Activated CD4-positive, alpha-beta T cell treated with anti-CD3 and anti-CD28 coated beads, Interleukin-10, Interleukin-2, amounts not matched to agents 100 ng/mL and 50 ng/mL, durations not matched to agents 16 hours and 8 hours (primary cell): Measurements from ENCODE around the gene NRCAM.

Experiments used
- DNase-seq: peaks from one replicate; pipeline ENCODE4 v3.0.0-alpha.2; 2020

NRCAM gene

DNA sequence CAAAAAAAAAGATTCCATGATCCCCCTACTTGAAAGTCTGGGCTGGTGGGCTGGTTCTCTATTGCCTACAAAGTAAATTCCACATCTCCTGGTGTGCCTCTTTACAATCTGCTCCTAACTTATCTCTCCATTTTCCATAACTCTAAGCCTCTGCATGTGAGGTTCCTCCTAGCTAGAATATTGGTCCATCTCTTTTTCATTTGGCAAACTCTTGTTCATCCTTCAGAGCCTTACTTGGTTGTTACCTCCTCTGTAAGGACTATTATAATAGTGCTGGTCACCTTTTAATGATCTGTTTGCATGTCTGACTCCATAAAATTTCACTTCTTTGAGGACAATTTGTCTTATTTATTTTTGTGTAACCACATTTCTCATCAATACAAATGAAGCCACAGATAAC lies 1.6 kb upstream of the NRCAM start:
- no peak for DNase-seq

DNA sequence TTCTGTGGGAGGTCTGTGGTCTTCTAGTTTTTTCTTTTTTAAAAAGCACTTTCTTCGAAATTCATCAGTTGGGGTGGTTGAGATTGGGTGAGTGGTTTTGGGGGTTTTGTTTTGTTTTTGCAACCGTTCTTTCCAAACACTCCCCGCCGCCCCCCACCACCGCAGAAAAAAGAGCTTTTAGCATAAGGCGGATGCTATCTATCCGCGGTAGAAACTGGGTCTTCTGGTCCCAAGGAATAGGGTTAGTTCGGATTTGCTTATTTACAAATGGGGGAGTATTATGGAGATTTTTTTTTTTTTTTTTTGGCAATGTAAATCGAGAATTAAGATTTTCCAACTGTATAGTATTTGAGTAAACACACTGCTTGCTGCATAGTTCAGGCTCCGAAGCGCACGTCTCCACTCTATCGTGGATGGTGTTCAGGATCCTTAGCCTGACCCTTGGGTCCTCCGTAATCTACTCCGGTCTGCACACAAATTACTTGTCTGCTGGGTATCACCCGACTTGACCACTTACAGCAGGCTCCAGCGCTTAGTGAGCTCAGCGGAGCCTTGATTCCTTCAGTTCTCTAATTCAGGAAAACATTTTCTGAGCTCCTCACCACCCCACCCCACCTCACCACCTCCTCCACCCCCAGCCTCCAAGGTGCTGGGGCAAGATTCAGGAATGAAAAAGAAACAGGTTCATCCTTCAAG lies 757 bp upstream of the NRCAM start:
- no peak for DNase-seq

DNA sequence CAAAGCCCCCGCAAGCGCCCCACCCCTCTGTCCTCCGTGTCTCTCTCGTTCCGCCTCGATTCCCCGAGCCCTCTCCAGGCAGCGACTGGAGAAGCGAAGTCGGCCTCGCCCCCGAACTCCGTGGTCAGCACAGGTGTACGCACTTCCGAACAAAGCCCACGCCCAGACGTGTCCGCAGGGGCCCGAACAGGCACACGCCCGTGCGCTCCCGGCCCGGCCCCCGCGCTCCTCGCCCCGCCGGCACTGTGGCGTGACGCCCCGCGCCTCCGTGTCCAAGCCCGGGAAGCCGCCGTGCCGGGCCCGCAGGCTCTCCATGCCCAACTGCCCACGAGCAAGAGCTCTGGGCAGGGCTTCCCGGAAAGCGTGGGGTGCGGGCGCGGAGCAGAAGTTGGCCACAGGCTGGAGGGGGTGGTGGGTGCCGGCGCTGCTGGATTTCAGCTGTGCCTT lies 662 bp downstream of the NRCAM start:
- DNase-seq, result no peak

DNA sequence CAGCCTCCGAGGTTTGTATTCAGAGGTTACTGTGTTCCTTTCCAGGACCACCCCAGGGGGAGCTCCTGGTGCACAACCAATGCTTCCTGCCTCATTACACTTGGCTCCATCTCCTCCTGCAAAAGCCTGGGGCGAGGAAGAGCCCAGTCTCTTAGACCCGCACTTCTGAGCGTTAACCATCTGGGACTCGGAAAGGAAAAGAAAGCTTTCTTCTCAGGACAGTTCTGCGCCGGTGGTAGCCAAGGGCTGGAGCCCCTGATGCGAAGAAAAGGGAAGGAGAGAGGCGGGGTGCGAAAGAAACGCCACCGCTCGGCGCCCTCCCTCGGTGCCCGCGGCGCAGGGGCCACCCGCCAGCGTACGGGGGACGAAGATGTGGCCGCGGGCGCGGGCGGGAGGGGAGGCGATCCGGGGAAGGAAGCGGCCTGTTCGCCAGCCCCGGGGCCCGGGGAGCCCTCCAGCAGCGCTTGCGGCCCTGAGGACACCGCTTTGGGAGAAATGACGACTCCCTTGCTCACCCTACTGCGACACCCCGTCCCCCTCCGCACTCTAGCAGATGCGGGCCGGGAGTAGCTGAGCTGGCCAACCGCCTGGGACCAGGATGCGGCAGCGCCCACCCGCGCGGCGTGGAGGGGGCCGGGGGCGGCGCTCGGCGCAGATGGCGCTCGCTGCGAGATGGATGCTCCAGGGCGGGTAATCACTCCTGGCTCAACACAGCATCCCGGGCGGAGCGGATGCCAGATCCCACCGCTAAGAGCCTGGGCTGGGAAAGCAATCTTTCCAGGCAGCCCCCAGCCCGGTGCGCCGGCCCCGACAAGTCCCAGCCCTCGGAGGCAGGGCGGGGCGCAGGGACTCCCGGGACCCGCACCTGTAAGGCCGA lies 1.3 kb downstream of the NRCAM start:
- no peak for DNase-seq

DNA sequence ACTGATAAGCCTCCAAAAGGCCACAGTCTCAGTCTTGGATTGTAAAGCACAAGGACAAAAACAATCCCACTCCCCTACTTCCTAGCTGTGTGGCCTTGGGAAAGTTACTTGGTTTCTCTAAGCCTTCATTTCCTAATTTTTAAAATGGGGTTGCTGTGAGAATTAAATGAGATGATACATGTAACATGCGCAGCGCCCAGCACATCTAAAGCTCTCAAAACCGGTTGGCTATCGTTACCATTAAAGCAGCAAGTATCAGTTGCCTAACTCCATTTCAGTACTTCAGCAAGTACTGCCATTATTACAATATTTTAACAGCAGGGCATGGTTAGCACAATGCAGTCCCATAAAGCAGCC lies 1.9 kb downstream of the NRCAM start:
- DNase-seq, result no peak

DNA sequence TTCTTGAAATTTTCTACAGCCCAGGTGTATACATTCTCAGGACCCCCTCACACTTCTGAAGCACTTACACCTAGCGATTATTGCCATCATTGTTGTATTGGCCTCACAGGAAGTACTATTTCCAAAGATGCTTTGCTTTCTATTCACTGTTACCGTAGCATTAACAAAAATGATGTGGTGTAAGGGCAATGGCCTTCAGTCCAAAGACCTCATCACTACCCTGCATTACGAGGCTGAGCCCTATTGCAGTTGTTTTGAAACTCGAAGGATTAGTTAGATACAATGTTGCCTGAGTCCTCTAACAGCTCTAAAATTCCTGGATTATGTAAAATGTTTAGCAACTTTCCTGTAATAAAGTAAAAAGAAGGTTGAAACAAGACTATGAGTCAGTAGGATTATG lies 2.9 kb downstream of the NRCAM start:
- DNase-seq, result no peak

DNA sequence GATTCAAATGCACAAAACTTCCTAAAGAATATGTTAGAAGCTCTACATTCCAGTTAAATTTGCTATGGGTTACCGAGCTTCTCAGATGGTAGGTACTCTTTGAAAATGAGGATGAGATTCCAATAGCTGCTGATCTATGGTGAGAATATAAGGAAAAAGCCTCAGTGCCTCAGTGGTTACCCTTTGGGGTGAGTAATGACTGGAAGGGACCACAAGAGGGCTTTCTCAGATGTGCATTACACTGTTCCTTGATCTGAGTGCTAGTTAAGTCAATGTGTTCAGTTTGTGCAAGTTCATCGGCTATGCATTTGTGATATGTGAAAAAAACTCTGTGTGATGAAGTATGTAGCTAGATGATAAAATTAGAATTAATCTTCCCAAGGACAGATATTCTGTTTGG lies 3.5 kb downstream of the NRCAM start:
- DNase-seq, result peak; percentile 32

DNA sequence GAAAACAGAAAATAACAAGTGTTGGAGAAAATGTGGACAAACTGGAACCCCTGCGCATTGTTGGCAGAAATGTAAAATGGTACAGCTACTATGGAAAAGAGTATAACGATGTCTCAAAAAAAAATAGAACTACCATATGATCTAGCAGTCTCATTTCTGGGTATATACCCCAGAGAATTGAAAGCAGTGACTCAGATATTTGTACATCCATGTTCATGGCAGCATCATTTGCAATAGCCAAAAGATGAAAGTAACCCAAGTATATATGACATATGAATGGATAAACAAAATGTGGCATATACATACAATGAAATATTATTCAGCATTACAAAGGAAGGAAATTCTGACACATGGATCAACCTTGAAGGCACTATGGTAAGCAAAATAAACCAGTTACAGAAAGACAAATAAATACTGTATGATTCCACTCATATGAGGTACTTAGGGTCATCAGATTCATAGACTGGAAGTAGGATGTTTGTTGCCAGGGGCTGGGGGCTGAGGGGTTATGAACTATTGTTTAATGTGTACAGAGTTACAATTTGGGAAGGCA lies 4.9 kb downstream of the NRCAM start:
- no peak for DNase-seq

DNA sequence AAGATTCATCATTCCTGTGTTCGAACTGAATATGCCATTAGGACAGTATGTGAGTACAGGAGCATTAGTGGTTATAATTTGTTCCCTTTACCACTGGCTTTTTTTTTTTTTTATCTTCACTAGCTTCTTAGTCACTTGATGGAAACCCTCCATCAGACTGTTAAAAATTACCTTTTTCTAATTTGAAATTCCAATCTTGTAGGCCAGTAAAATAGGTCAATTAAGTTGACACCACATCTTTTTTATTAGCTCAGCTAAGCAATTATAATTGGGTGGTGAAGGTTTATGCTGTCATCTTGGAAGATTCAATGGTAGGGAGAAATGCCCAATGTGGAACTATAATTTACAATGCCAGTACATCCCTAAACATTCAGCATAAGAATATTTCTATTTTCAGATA lies 6.1 kb downstream of the NRCAM start:
- no peak for DNase-seq

DNA sequence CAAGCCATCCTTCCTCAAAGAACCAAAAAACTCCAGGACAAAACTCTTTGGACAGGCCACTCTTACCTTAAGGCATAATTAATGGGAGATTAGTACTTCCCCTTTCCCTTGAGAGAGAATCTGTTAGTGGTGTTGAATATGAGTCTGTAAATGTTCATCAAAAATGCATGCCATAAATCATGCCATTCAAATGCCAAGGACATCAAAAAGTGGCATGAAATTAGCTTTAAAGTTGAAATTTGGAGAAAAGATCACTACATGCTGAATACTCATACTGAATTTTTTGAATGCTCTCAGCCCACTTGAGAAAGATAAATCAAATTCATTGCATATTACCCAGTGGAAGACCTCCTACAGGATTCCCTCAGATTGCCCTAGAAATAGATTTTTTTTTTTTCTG lies 6.7 kb downstream of the NRCAM start:
- DNase-seq, result no peak

DNA sequence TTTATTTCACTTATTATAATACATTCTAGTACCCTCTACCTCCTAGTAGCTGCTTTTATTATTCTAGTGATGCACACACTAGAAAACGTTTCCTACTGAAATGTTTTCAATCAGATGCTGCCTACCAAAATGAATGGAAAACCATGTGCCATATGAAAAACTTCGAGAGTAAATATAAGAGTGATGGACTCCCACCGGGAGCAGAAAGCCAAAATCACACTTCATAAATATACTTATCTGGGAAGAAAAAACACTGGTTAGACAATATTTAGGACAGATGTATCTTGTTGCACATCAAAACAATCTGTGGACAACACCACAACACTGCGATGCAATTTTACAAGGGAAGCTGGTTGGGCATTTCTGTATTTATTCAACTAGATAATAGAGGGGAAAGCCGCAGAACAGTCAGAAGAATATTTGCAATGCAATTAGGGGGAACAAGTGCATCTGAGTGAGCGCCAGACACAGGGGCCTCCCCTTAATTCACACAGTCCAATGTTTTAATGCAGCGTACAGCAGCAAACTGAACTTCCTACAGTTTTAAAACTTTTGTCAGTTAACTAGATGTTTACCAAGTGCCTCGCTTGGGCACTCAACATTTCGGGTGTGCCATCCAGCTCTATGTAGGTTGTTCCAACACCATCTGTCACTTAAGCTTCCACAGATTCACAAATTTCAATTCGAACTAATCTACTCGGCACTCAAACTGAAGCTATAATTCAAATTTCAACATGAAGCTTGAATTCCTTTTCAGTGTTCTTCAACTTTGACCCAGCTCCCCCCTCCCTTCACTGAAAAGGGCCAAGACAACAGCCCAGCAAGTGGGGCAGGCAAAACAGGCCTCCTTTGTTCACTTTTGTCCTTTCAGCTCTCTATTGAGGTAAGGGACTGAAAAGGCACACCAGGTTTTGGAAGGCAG lies 7.4 kb downstream of the NRCAM start:
- DNase-seq, result no peak

DNA sequence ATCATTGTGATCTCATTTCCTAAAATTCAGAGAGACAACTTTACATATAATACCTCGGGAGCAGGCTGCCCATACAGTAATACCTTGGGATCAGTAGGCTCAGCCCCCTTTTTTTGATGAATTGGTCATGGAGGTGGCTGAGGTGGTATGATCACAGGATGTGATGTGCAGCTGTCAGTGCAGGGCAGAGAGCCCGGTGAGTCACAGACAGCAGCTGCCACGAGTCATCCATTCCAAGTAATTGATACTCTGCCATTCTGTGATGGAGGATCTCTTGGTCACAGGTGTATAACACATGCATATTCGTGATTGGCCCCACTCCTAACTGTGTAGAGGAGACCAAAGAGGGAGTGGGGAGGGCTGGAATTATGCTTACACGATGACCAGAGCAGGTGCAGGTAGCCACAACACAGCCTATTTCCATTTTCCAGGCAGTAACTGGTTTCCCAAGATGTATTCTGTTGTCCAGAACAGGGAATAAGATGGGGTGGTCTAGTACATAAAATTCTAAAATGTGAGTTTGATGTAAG lies 14.1 kb downstream of the NRCAM start:
- peak; percentile 33 for DNase-seq

DNA sequence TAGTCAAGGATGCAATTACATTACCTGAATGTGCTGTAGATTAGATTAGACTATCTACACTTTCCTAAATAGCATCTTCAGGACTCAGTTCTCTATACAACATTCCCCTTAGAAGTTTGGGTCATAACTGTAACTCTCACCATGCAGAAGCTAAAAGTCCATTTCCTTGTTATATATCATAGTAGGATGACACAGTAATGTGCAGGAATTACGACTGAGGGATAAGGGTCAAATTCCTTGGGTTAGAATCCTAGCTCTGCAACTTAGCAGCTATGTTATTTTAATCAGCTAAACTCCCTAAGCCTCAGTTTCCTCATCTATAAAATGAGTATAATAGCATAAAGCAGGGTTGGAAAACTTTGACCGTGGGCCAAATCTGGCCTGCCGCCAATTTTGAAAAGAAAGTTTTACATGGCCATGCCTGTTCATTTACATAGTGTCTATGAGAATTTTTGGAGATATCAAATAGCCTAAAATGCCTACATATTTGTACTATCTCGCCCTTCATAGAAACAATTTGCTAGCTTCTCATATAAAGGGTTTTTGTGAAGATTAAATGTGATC lies 14.8 kb downstream of the NRCAM start:
- DNase-seq, result no peak

DNA sequence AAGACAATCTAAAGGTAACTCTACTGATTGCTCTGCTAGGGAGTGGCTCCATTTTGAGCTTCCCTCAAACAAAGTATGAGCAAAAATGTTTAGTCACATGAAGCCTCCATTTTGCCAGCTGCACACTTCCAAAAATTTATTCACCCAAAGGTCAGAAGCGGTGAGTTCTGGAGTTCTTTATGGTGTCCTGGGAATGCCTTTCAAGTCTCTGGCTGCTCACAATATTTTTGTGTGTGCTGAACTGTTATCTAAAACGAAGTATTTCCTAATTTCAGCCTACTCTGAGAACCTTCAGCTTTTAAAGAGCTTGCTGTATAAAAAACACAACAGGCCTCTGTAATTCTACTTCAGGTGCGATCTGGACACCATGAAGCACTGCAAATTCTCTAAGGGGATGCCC lies 15.6 kb downstream of the NRCAM start:
- no peak for DNase-seq

DNA sequence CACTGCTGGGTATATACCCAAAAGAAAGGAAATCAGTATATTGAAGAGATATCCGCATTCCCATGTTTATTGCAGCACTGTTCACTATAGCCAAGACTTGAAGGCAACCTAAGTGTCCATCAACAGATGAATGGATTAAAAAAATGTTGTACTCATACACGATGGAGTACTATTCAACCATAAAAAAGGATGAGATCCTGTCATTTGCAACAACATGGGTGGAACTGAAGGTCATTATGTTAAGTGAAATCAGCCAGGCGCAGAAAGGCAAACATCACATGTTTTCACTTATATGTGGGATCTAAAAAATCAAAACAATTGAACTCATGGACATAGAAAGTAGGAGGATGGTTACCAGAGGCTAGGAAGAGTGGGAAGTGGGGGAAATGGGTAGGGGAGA lies 19.3 kb downstream of the NRCAM start:
- DNase-seq, result no peak

DNA sequence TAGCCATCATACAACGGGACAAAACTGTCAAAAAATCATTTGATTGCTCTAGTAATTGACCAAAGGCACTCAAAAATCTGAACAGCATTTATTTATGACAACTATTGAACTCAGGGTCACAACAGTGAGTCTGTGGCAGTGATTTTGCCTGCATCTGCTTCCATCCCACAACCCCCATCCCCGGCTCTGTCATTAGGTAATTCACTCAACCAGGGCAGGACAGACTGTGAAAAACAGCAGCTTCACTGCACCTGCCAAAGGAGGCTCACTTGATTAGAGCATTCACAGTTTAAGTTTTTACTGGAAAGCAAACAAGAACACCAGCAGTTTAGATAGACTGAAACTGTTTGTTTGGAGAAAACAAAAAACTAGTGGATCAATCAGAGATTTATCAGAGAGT lies 22.2 kb downstream of the NRCAM start:
- DNase-seq, result no peak

DNA sequence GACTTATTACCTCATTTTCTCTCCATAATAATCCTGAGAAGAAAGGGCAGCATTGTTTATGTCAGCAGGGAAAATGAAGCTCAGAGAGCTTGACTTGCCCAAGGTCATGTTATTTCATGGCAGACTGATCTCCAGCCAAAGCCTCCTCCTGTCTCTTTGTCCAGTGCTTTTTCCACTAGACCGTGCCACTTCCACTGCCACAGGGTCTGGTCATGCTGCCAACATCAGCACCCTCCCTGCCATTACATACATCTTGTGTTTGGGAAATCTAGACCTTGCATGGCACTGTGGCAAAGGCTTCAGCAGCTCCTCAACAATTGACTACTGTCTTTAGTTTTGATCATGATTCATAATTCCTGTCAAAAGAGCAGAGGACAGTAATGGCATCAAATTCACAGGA lies 25.1 kb downstream of the NRCAM start:
- no peak for DNase-seq

DNA sequence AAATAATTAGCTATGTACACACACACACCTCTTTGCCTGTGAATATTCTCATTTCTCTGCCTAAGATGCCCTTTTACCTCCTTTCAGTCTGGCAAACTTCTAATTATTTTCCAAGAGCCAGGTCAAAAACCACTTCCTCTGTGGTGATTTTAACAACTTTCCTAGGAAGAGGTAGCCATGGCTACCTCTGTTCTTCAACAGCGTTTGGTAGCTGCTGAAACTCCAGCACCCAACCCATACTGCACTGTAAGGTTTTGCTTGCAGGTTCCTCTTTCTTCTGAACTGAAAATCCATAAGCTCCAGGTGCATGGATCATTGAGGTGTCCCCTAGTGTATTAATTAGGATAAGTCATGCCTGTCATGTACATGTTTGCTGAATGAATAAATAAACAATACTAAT lies 25.6 kb downstream of the NRCAM start:
- DNase-seq, result no peak

DNA sequence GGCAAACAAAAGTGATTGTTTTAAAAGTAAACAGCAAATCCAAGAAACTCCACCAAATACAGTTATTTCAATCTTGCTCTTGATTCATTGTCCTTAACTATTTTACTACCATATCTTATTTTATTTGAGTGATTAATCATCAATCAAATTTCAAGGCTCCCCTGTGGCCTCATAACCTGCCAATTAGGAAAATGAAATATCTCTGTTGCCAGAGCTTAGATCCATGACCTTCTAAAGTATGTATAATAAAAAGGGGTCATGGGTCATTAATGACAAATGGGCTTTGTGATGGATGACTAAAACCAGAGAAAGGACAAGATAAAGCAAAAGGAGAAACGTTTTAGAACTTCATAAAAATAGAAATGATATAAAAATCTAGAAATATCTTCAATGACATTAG lies 28.5 kb downstream of the NRCAM start:
- DNase-seq, result no peak

DNA sequence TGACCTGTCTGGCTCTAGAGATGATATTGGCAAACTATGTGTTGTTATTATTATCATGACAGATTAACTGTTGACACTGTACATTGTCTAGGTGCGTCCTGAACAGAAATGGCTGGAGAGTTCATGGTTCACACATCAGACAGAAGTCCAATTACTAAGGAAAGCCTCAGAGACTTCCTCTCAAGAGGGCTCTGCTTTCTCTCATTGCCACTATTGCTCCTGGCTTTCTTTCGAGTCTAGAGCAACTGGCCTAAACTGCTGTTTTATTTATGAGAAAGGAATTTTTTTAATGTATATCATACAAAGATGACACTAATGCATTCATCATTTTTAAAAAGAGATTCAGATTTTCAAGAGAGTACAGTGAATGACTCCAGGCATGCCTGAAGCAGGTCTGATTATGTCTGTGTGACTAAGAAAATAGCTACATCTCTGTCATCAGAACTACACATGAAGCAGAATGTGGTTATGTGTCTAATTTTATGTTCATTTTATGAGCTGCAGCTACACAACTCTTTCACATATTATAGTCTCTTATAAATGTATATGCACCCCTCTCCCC lies 30.4 kb downstream of the NRCAM start:
- no peak for DNase-seq

DNA sequence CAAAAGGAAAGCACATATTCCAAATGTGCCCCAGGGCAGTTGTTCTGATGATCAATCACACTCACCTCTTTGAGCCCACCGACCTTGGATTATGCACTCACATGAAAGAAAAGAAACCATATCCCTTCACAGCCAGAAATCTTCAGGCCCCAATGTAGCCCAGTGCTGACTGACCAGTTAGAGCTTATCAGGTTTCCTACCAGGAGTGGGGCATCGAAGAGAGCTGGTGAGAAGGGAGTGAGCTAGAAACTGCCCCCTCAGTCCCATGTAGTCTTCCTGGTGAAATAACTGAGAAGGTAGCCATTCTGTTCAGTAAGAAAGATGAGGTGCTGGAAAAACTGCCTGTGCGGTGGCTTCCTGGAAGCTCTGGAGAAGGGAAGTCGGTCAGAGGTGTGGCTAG lies 32.2 kb downstream of the NRCAM start:
- no peak for DNase-seq
